Smooth muscle cell (in vitro differentiated cells): ENCODE data around the gene TLL2. TPM values are rescaled to one million over a fixed set of nuclear protein-coding genes. Genes with fewer than 3 reads are reported as not detected.

Source experiments
- DNase-seq: peaks from one replicate; lab custom pipeline; 2025; ENCODE audit not compliant: unreplicated experiment; lab: John Stamatoyannopoulos, UW
- H2AFZ ChIP-seq: fragments of 200-600 bp; sonication (generic); 2 replicates; pipeline ENCODE4 v1.6.0; 2016; ENCODE audit warnings: antibody characterized with exemption, low read depth, mild to moderate bottlenecking
- H3F3A ChIP-seq: fragments of 200-600 bp; sonication (generic); 2 replicates; pipeline ENCODE4 v1.6.0; 2017; ENCODE audit warnings: antibody characterized with exemption, low read depth
- H3K27ac ChIP-seq: fragments of 200-600 bp; sonication (generic); 2 replicates; pipeline ENCODE4 v1.5.1; 2016; ENCODE audit warnings: low read depth, mild to moderate bottlenecking
- H3K27me3 ChIP-seq: fragments of 200-600 bp; sonication (generic); 2 replicates; pipeline ENCODE4 v1.6.1; 2016; ENCODE audit warnings: low read depth, mild to moderate bottlenecking
- H3K36me3 ChIP-seq: fragments of 200-600 bp; sonication (generic); 2 replicates; pipeline ENCODE4 v1.5.1; 2016; ENCODE audit warnings: low read depth
- H3K4me1 ChIP-seq: fragments of 200-600 bp; sonication (generic); 2 replicates; pipeline ENCODE4 v1.5.1; 2016; ENCODE audit warnings: low read depth
- H3K4me2 ChIP-seq: fragments of 200-600 bp; sonication (generic); 2 replicates; pipeline ENCODE4 v1.6.0; 2016; ENCODE audit warnings: mild to moderate bottlenecking
- H3K4me3 ChIP-seq: fragments of 200-600 bp; sonication (generic); 2 replicates; pipeline ENCODE4 v1.5.1; 2016; ENCODE audit warnings: mild to moderate bottlenecking
- H3K79me2 ChIP-seq: fragments of 200-600 bp; sonication (generic); 2 replicates; pipeline ENCODE4 v1.6.0; 2016; ENCODE audit warnings: low read depth, mild to moderate bottlenecking
- H3K9ac ChIP-seq: fragments of 200-600 bp; sonication (generic); 2 replicates; pipeline ENCODE4 v1.6.0; 2016; ENCODE audit warnings: low read depth
- H3K9me3 ChIP-seq: fragments of 200-600 bp; sonication (generic); replicated peaks from 2 replicates; pipeline ENCODE4 v1.5.1; 2016; ENCODE audit warnings: low read depth
- H4K20me1 ChIP-seq: fragments of 200-600 bp; sonication (generic); 2 replicates; pipeline ENCODE4 v1.6.0; 2016; ENCODE audit warnings: low read depth
- CTCF ChIP-seq: fragments of 200-600 bp; sonication (generic); IDR thresholded peaks from 2 replicates; pipeline ENCODE4 v1.5.1; 2017; ENCODE audit warnings: borderline replicate concordance, mild to moderate bottlenecking, antibody characterized with exemption; ENCODE audit not compliant: insufficient read depth, poor library complexity, severe bottlenecking
- whole genome bisulfite sequencing: methylation state at CpG from one replicate; pipeline ENCODE4 v1.1.7; 2016; ENCODE audit warnings: low lambda C conversion rate; 5-methylcytosine and 5-hydroxymethylcytosine counted together
- polyA plus RNA-seq: library from polyadenylated mRNA; unstranded; fragments of >200 nt; fragmentation: Nextera tagmentation; extraction: Ambion mirVana; gene quantifications from 2 replicates; pipeline ENCODE4 v1.2.1, GENCODE V29; 2016
- total RNA-seq: library from RNA; depleted of rRNA; stranded (reverse); fragments of >200 nt; gene quantifications from 2 replicates; pipeline ENCODE4 v1.2.3, GENCODE V29; 2014

Gene TLL2
- total and polyA plus RNA-seq, 2 experiments from 2014 or later = 0.18 TPM; not detected in 1

GRCh38 chr10:96371356-96371755, 142.4 kb downstream of the TLL2 start:
- Histone ChIP-seq H3K36me3 (no peaks in the 10 kb centered on the region), H3K9me3 (no peaks in the 10 kb centered on the region), H3K27me3 (no peaks in the 10 kb centered on the region), H3K9ac (no peak overlapping the region), H3K4me3 (no peak overlapping the region), H3K4me1 (no peaks in the 10 kb centered on the region), H3K4me2 (no peak overlapping the region), H2AFZ (no peak overlapping the region), H4K20me1 (no peaks in the 10 kb centered on the region), H3K79me2 (no peaks in the 10 kb centered on the region), H3K27ac (no peak overlapping the region), H3F3A (no peaks in the 10 kb centered on the region)
- WGBS = 85% methylated on average over 11 of the region's 11 CpGs
- TF ChIP-seq CTCF = no peak
- no peak for DNase-seq

GRCh38 chr10:96370584-96371157, 143.1 kb downstream of the TLL2 start:
- Histone ChIP-seq H3K4me2 (no peak overlapping the region), H3K79me2 (no peaks in the 10 kb centered on the region), H3K9ac (no peak overlapping the region), H2AFZ (no peak overlapping the region), H3K27me3 (no peaks in the 10 kb centered on the region), H3K9me3 (no peaks in the 10 kb centered on the region), H3K36me3 (no peaks in the 10 kb centered on the region), H3K4me1 (peaks cover 4% of the 10 kb centered on the region), H3F3A (no peaks in the 10 kb centered on the region), H4K20me1 (no peaks in the 10 kb centered on the region), H3K4me3 (no peak overlapping the region), H3K27ac (no peak overlapping the region)
- 36% methylated on average over 16 of the region's 16 CpGs for WGBS
- peak; percentile 84 for TF ChIP-seq CTCF
- peak; percentile 5 for DNase-seq

- Histone ChIP-seq H3K4me1 (peaks cover 10% of the 10 kb centered on the region), H3K4me2 (no peak overlapping the region), H4K20me1 (no peaks in the 10 kb centered on the region), H3K27me3 (no peaks in the 10 kb centered on the region), H3K27ac (no peak overlapping the region), H3K79me2 (no peaks in the 10 kb centered on the region), H3K9ac (no peak overlapping the region), H3F3A (no peaks in the 10 kb centered on the region), H3K36me3 (no peaks in the 10 kb centered on the region), H3K9me3 (no peaks in the 10 kb centered on the region), H3K4me3 (no peak overlapping the region), H2AFZ (no peak overlapping the region)
- no peak for TF ChIP-seq CTCF
- no peak for DNase-seq
- 72% methylated on average over 38 of the region's 38 CpGs for WGBS
Measured at GRCh38 chr10:96369890-96370583, 143.7 kb downstream of the TLL2 start.

GRCh38 chr10:96368971-96369370, 144.8 kb downstream of the TLL2 start:
- H3K27me3 ChIP-seq = no peaks in the 10 kb centered on the region
- no peaks in the 10 kb centered on the region for H3K36me3 ChIP-seq
- no peak for DNase-seq
- H3K4me2 ChIP-seq = no peak overlapping the region
- H3K9ac ChIP-seq = no peak overlapping the region
- no peak overlapping the region for H3K27ac ChIP-seq
- H3F3A ChIP-seq = no peaks in the 10 kb centered on the region
- no peaks in the 10 kb centered on the region for H4K20me1 ChIP-seq
- no peak for TF ChIP-seq CTCF
- no peaks in the 10 kb centered on the region for H3K9me3 ChIP-seq
- peaks cover 10% of the 10 kb centered on the region for H3K4me1 ChIP-seq
- no peak overlapping the region for H2AFZ ChIP-seq
- H3K4me3 ChIP-seq = no peak overlapping the region
- 98% methylated on average over 5 of the region's 5 CpGs for WGBS
- no peaks in the 10 kb centered on the region for H3K79me2 ChIP-seq
